ENCODE measurements around the gene CCNG1.
"Not testable (repeated sequence)": the region's sequence is repeated elsewhere in the genome, so short reads cannot be mapped to it uniquely, and the experiment has no call there.

Gene CCNG1
- long read RNA-seq, transcript CCNG1-211 (6 exons, 919 nt): minor isoform, 5 of 2,065 reads
- long read RNA-seq, transcript CCNG1-201 (7 exons, 2,458 nt): major isoform, 992 of 2,065 reads
- long read RNA-seq, transcript CCNG1-202 (8 exons, 2,366 nt): minor isoform, 844 of 2,065 reads
- long read RNA-seq, partial matches to known transcripts: 38 of 2,065 reads
- long read RNA-seq, other reads (novel, unspliced or antisense): 186 of 2,065 reads

- H3K27me3 ChIP-seq (ENCODE audit: insufficient read depth, poor library complexity, severe bottlenecking): no peaks in the 10 kb centered on the region
- TF ChIP-seq CTCF (IDR thresholded peaks at IDR 0.05; ENCODE audit: insufficient read depth, low read length) (no peak), REST (IDR thresholded peaks at IDR 0.05; ENCODE audit: insufficient replicate concordance, low read depth) (peak; percentile 3), POLR2AphosphoS5 (IDR thresholded peaks at IDR 0.05; ENCODE audit: low read depth) (peak; percentile 85), SPI1 (IDR thresholded peaks at IDR 0.05; ENCODE audit: borderline replicate concordance, low read depth) (peak; percentile 92)
- DNase-seq (ENCODE audit: low read depth in 1 of 2, low spot score in 1 of 2): peak; percentile 75 to 97
- peak within 1 kb of the TSS; percentile 82 for H3K27ac ChIP-seq (replicated peaks)
- H3K4me3 ChIP-seq (replicated peaks; ENCODE audit: insufficient read depth, low read length): peak within 1 kb of the TSS; percentile 74
Measured at GRCh38 chr5:163437309-163438182, at the start of gene CCNG1. CCNG1 (plus strand) TSS chr5:163437595; CDS start chr5:163439257, 1,662 bp downstream.

GRCh38 chr5:163395792-163396191 is 41.6 kb upstream of the CCNG1 start:
- no peak for DNase-seq (ENCODE audit: low read depth in 1 of 2, low spot score in 1 of 2)
- H3K4me3 ChIP-seq (replicated peaks; ENCODE audit: insufficient read depth, low read length): no peak overlapping the region
- no peak for TF ChIP-seq POLR2AphosphoS5 (IDR thresholded peaks at IDR 0.05; ENCODE audit: low read depth)
- peak; percentile 84 for TF ChIP-seq REST (IDR thresholded peaks at IDR 0.05; ENCODE audit: insufficient replicate concordance, low read depth)
- H3K27ac ChIP-seq (replicated peaks): no peak overlapping the region
- no peaks in the 10 kb centered on the region for H3K27me3 ChIP-seq (ENCODE audit: insufficient read depth, poor library complexity, severe bottlenecking)

- H3K4me3 ChIP-seq (replicated peaks; ENCODE audit: insufficient read depth, low read length); H3K27me3 ChIP-seq (ENCODE audit: insufficient read depth, poor library complexity, severe bottlenecking); H3K27ac ChIP-seq (replicated peaks): not testable (repeated sequence)
- peak in 1 of 2 experiments; percentile 38 for DNase-seq (ENCODE audit: low read depth in 1 of 2, low spot score in 1 of 2)
- TF ChIP-seq SPI1 (IDR thresholded peaks at IDR 0.05; ENCODE audit: borderline replicate concordance, low read depth): peak; percentile 94
Measured at GRCh38 chr5:163396818-163397340, 40.5 kb upstream of the CCNG1 start.

GRCh38 chr5:163397354-163397753 is 40.0 kb upstream of the CCNG1 start:
- H3K27me3 ChIP-seq (ENCODE audit: insufficient read depth, poor library complexity, severe bottlenecking): no peaks in the 10 kb centered on the region
- no peak overlapping the region for H3K27ac ChIP-seq (replicated peaks)
- no peak for DNase-seq (ENCODE audit: low read depth in 1 of 2, low spot score in 1 of 2)
- no peak overlapping the region for H3K4me3 ChIP-seq (replicated peaks; ENCODE audit: insufficient read depth, low read length)
- TF ChIP-seq POLR2AphosphoS5 (IDR thresholded peaks at IDR 0.05; ENCODE audit: low read depth) (no peak), CTCF (IDR thresholded peaks at IDR 0.05; ENCODE audit: insufficient read depth, low read length) (no peak), REST (IDR thresholded peaks at IDR 0.05; ENCODE audit: insufficient replicate concordance, low read depth) (no peak), GABPA (IDR thresholded peaks at IDR 0.05; ENCODE audit: low read depth) (no peak), SPI1 (IDR thresholded peaks at IDR 0.05; ENCODE audit: borderline replicate concordance, low read depth) (no peak)

All from HL-60 (cell line).